Heart right ventricle (tissue), 16 donors: ENCODE data around the gene NIN. TPM values are rescaled to one million over a fixed set of nuclear protein-coding genes. Genes with fewer than 3 reads are reported as not detected.

Source experiments
- ATAC-seq, 8 donors: fragments of 200-7000 bp; cut with Tn5 transposase; one replicate each; pipeline ENCODE4 v1.9.1; 2020; ENCODE audit warnings: mild to moderate bottlenecking in 8 of 8, moderate library complexity in 8 of 8, moderate number of reproducible peaks in 1 of 8
- DNase-seq, 2 donors: peaks; one replicate each; pipeline ENCODE4 v3.0.0-alpha.2; 2020
- H3K27ac ChIP-seq, 10 donors: fragments of 200-600 bp; sonication (generic) in 2 of 10; one replicate each; pipeline versions ENCODE4 v1.5.0 to v1.8.0; 2020 to 2022; ENCODE audit warnings: mild to moderate bottlenecking in 3 of 10
- H3K27me3 ChIP-seq, 7 donors: fragments of 200-600 bp; one replicate each; pipeline ENCODE4 v1.8.0; 2021 to 2022; ENCODE audit warnings: mild to moderate bottlenecking in 2 of 7
- H3K36me3 ChIP-seq, 9 donors: fragments of 200-600 bp; sonication (generic) in 1 of 9; one replicate each; pipeline versions ENCODE4 v1.5.0 to v1.8.0; 2020 to 2022; ENCODE audit warnings: mild to moderate bottlenecking in 2 of 9
- H3K4me1 ChIP-seq, 9 donors: fragments of 200-600 bp; sonication (generic) in 1 of 9; one replicate each; pipeline versions ENCODE4 v1.5.0 to v1.8.0; 2020 to 2022; ENCODE audit warnings: mild to moderate bottlenecking in 4 of 9
- H3K4me3 ChIP-seq, 10 donors: fragments of 200-600 bp; sonication (generic) in 2 of 10; one replicate each; pipeline versions ENCODE4 v1.5.0 to v1.8.0; 2020 to 2022; ENCODE audit warnings: mild to moderate bottlenecking in 7 of 10, moderate library complexity in 2 of 10
- H3K9me3 ChIP-seq, 11 donors: fragments of 200-600 bp in 10 of 11; sonication (generic) in 2 of 11; one replicate each; pipeline versions ENCODE4 v1.5.0 to v1.8.0; 2013 to 2022; ENCODE audit warnings: mild to moderate bottlenecking in 2 of 11, control low read depth in 1 of 11, moderate library complexity in 1 of 11
- WGBS, 2 donors: extraction: QIAGEN DNeasy Blood & Tissue Kit; methylation state at CpG; one replicate each; pipeline ENCODE4 v1.1.7; 2013; ENCODE audit warnings: inconsistent platforms in 1 of 2; 5-methylcytosine and 5-hydroxymethylcytosine counted together
- intact Hi-C, 10 donors: fragments of 100-400 bp; cut with DNase I; formaldehyde crosslinking; loops; one replicate each; pipeline versions ENCODE4 v1.11.1 to v1.14.2; 2022
- polyA plus RNA-seq, 2 donors: library from polyadenylated mRNA; stranded (reverse); fragments of 200-250 nt; gene quantifications; one replicate each; pipeline ENCODE4 v1.2.3, GENCODE V29; 2013
- total RNA-seq, 10 donors: library from RNA; stranded (reverse); fragmentation: NEBNext Ultra II Directional in 3 of 10; extraction: Animal tissue kit (Norgen Biotek cat#: 25700) in 3 of 10; gene quantifications; one replicate each; pipeline versions ENCODE4 v1.2.1 to v1.2.4, GENCODE V29; 2021 to 2023
- TF ChIP-seq, protein P1 (sequence below), 9 donors: fragments of 200-600 bp; sonication (generic) in 2 of 9; IDR thresholded peaks; one replicate each; pipeline versions ENCODE4 v1.5.0 to v1.8.0; 2021 to 2022; ENCODE audit warnings: antibody characterized with exemption in 9 of 9, mild to moderate bottlenecking in 5 of 9, moderate library complexity in 1 of 9
- donor health status: Arrhythmogenic right ventricular cardiomyopathy.
- donor health status: ischemic (EF 13 %, LVEDD 7.1; RV severe dilation, severe dysfunction).
- donor health status: healthy with polysubstance abuse.
- donor health status: DM: no; HTN: yes; CAD: no.
- donor health status: DM: no; HTN: no; CAD: no.
- donor health status: ischemic (EF 25% LVEDD 6.9; RV normal size, moderate dysfunction).
- donor health status: ischemic (EF 25% LVEDD 5.7; RV mildly dilated, moderate dysfunction).
- donor health status: healthy.
- donor health status: DM: yes; HTN: yes; CAD: no.
- donor health status: Ischemic cardiomyopathy.
- donor health status: ischemic (EF 35%, LVEDD 5.7; RV mildly dilated, moderate dysfunction).
- donor health status: nonischemic (EF 11% LVEDD 7.7; RV severe dilation, severe dysfunction).
- donor health status: DM: yes; HTN: yes; CAD: no.
- donor health status: PGD.
- donor health status: ischemic (EF 29% LVEDD 5.4; RV normal size, mild dysfunction).
- donor health status: nonischemic (EF 23%, LVEDD 6.1; RV moderate dilation, normal function).

The NIN gene
- total and polyA plus RNA-seq, 12 donors, result 4.0 to 38.7 (median 25.1) TPM

DNA sequence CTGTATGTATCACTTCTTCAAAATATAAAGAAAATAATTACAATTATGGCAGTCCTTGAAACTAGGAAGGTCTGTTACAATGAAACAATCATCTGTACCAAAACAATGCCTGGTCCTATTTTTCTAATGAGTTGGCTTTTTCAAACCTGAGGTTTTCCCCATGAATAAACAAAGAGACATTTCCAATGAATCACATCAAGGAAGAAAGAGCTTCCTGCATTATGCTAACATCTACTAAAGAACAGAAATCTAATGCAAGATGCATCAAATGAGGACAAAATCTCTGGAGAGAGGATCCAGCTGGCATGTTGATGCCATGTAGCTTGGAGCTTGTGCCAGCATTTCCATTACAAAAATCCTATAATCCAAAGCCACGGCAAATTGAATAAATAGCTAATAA lies 29.3 kb downstream of the NIN start:
- no peaks in the 10 kb centered on the region for H3K9me3 ChIP-seq
- no peaks in the 10 kb centered on the region for H3K27me3 ChIP-seq
- intact Hi-C loops, result no loop called here
- ATAC-seq (no peak), DNase-seq (no peak)
- peaks cover 0 to 38% (median 20%) of the 10 kb centered on the region in 9 donors for H3K4me1 ChIP-seq
- no peak overlapping the region for H3K4me3 ChIP-seq
- peaks cover 0 to 37% (median 3%) of the 10 kb centered on the region in 9 donors for H3K36me3 ChIP-seq
- TF ChIP-seq, protein P1, sequence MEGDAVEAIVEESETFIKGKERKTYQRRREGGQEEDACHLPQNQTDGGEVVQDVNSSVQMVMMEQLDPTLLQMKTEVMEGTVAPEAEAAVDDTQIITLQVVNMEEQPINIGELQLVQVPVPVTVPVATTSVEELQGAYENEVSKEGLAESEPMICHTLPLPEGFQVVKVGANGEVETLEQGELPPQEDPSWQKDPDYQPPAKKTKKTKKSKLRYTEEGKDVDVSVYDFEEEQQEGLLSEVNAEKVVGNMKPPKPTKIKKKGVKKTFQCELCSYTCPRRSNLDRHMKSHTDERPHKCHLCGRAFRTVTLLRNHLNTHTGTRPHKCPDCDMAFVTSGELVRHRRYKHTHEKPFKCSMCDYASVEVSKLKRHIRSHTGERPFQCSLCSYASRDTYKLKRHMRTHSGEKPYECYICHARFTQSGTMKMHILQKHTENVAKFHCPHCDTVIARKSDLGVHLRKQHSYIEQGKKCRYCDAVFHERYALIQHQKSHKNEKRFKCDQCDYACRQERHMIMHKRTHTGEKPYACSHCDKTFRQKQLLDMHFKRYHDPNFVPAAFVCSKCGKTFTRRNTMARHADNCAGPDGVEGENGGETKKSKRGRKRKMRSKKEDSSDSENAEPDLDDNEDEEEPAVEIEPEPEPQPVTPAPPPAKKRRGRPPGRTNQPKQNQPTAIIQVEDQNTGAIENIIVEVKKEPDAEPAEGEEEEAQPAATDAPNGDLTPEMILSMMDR (IDR thresholded peaks at IDR 0.05), result no peak
- no peak overlapping the region for H3K27ac ChIP-seq
- WGBS, 2 donors, result 85 to 88% methylated on average over 1 of the region's 1 CpG

DNA sequence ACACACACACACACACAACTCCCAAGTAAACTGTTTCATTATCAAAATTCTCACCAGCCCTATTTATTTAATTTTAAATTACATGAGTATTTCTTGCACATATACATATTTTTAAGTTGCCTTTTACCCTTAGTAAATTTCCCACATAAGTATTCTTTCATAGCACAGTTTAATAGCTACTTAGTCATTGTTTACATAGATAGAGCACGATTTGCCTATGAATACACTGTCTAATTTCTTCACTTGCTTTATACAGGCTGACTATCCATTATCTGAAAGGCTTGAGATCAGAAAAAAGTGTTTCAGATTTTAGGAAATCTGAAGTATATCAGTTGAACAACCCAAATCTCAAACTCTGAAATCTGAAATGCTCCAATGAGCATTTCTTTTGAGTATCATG lies 30.9 kb downstream of the NIN start:
- ATAC-seq, result no peak
- Histone ChIP-seq H3K4me1 (peaks cover 0 to 48% (median 19%) of the 10 kb centered on the region in 9 donors), H3K27ac (no peak overlapping the region), H3K4me3 (no peak overlapping the region), H3K36me3 (peaks cover 0 to 26% (median 3%) of the 10 kb centered on the region in 9 donors), H3K27me3 (no peaks in the 10 kb centered on the region), H3K9me3 (no peaks in the 10 kb centered on the region)
- 87 to 90% methylated on average over 1 of the region's 1 CpG for WGBS, 2 donors
- no peak for DNase-seq
- TF ChIP-seq, protein P1 (IDR thresholded peaks at IDR 0.05), result no peak
- intact Hi-C loops, result no loop called here

DNA sequence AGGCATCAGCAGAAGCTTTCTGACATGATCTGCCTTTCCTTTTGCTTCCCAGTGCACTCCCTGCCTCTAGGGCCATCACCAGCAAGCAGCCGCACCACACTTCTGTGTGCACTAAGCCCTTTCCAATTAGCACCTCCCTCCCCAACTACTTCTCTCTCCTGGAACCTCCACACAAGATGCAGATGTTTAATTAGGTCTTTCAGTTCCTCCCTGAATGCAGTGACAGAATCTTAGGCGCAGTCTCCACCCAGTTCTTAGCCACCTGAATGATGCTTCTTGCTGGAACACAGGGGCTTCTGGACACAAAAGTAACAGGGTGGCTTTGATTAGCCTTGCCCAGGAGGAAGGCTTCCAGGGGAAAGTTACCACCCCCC lies 32.9 kb downstream of the NIN start:
- ATAC-seq, result no peak
- Histone ChIP-seq H3K9me3 (no peaks in the 10 kb centered on the region), H3K36me3 (peaks cover 0 to 22% (median 3%) of the 10 kb centered on the region in 9 donors), H3K4me3 (no peak overlapping the region), H3K4me1 (peaks cover 0 to 38% (median 14%) of the 10 kb centered on the region in 9 donors), H3K27me3 (no peaks in the 10 kb centered on the region), H3K27ac (no peak overlapping the region)
- DNase-seq, result no peak
- WGBS, 2 donors, result 95 to 96% methylated on average over 2 of the region's 2 CpGs
- TF ChIP-seq, protein P1 (IDR thresholded peaks at IDR 0.05), result no peak
- intact Hi-C loops, result no loop called here

DNA sequence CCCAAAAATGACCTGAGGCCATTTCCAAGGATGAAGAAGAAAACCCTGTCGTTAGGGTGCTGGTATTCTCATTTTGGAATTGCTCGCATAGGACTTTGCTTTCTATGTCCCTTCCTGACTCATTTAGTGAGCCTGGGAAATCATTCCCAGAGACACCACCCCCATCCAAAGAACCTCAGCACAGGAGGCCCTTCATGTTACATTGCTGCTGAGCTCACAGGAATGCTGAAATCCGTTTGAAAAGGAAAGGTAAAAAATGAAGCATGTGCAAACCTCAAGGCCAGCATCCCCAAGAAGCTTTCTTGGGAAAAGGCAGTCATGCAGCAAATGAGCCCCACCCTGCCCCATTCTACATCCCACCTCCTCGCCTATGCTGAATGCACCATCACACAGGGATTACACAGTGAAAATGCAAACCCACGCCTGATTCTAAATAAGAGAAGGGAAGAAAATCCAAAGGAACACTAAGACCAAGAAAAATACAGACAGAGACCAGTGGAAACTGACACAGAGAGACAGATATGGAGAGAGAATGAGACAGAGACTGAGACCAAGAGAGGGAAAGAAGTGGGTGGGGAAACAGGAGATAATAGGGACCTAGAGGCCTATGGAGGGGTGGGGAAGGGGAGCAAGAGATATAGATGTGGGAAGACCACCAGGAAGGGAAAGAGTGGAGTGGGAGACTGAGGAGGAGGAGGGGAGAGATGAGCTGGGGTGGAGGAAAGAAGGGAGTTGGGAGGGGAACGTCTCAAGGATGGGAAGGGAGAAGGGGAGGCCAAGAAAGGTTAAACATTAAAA lies 33.5 kb downstream of the NIN start:
- TF ChIP-seq, protein P1 (IDR thresholded peaks at IDR 0.05), result no peak
- WGBS, 2 donors, result 74 to 76% methylated on average over 6 of the region's 6 CpGs
- Histone ChIP-seq H3K27me3 (no peaks in the 10 kb centered on the region), H3K9me3 (no peaks in the 10 kb centered on the region), H3K4me1 (peaks cover 0 to 39% (median 14%) of the 10 kb centered on the region in 9 donors), H3K36me3 (peaks cover 0 to 26% (median 3%) of the 10 kb centered on the region in 9 donors), H3K27ac (no peak overlapping the region), H3K4me3 (no peak overlapping the region)
- intact Hi-C loops, result no loop called here
- DNase-seq (no peak), ATAC-seq (no peak)
